HepG2 (cell line): ENCODE data around the gene HPD.

Source experiments
- CBX1 ChIP-seq: IDR thresholded peaks from one replicate; pipeline ENCODE4 v1.6.1; 2016; ENCODE audit warnings: antibody characterized with exemption, low read depth
- TF ChIP-seq, protein P1 (sequence below): sonication (generic); formaldehyde crosslinking; IDR thresholded peaks from 2 replicates; pipeline ENCODE4 v1.5.0; 2020; ENCODE audit warnings: missing genetic modification reagents, mild to moderate bottlenecking, borderline replicate concordance

DNA sequence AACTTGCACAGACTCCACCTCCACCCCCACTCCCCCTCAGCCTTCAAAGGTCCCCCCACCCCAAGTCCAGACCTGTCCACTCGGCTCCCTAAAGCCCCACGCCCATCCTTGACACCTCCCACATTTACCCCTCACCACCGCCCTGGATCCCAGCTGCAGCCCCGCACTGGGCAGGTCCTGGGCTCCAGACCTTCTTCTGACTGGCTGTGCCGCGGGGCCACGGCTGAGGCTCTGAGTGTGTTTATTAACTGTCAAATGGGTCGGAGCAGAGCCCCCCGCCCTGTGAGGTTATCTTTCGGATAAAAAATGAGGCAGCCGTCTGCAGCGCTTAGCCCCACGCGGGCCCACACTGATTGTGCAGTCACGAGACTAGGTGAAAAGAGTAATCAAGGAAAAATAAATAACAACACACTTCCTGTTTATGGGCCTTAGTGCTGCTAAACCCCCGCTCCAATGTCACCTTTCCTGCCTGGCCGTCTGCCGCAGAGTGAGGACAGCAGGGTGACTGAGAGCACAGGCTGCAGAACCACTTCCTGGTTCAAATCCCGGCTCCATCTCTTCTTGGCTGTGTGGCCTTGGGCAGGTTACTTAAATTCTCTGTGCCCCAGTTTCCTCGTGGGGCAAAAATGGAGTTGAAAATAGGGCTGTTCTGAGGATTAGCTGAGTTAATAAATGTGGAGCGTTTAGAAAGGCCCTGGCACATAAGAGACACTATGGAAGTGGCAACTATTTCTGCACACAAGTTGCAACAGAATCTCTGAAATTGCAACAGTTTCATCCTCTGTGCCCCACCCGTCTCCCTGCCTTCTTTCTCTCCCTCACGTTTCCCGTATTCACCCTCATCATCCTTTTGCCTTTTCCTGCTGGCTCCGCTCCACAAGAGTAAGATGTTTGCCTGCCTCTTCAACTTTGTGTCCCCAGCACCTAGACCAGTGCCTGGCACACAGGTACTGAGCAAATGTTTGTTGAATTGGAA, 45.5 kb downstream of the HPD start:
- TF ChIP-seq, protein P1, sequence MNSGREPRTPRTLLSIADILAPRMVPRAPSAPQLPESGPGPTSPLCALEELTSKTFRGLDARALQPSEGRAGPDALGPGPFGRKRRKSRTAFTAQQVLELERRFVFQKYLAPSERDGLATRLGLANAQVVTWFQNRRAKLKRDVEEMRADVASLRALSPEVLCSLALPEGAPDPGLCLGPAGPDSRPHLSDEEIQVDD (CRISPR knock-in tag), result no peak
- no peak for TF ChIP-seq CBX1
